K562 (cell line): Measurements from ENCODE around the gene CPVL. TPM values are rescaled to one million over a fixed set of nuclear protein-coding genes. Genes with fewer than 3 reads are reported as not detected.
A peak's percentile ranks its signal among the peaks of the same experiment; 100 is the strongest.

Source experiments
- ATAC-seq: fragments of 200-7000 bp; cut with Tn5 transposase; 3 replicates; pipeline ENCODE4 v1.9.1; 2020; ENCODE audit warnings: moderate library complexity
- BruUV-seq: library from RNA; stranded (reverse); fragments of 400-500 nt; replicated peaks from 2 replicates; lab custom pipeline; 2021; lab: Mats Ljungman, UMichigan
- CTCF ChIA-PET: fragments of 300-600 bp; formaldehyde crosslinking; extraction: SDS; loops from one replicate; lab custom pipeline; 2021; ENCODE audit warnings: low intra/inter-chr PET ratio; lab: Yijun Ruan, JAX
- POLR2A ChIA-PET: fragments of 300-600, 350-650 bp; sonication (Branson Sonifier 250); formaldehyde crosslinking; extraction: SDS; loops from one replicate; lab custom pipeline; 2021; ENCODE audit warnings: antibody characterized with exemption, inconsistent platforms; lab: Yijun Ruan, JAX
- DNase-seq, 4 experiments: peaks; one replicate each; pipeline versions ENCODE4 v3.0.0 to v3.0.0-alpha.2; 2011 to 2018; ENCODE audit warnings: low spot score in 3 of 4, mixed read lengths in 3 of 4; ENCODE audit errors: extremely low read depth in 1 of 4
- FAIRE-seq: peaks from 2 replicates; lab custom pipeline; 2011; peaks lifted over from hg19 to GRCh38; lab: Jason Lieb, UNC
- H2AFZ ChIP-seq: 2 replicates; pipeline ENCODE4 v1.6.0; 2011; ENCODE audit warnings: low read depth, low read length, control low read depth, inconsistent platforms
- H3K27ac ChIP-seq: fragments of 200-600 bp; 3 replicates; pipeline ENCODE4 v1.8.0; 2011; ENCODE audit warnings: low read depth, mild to moderate bottlenecking, control low read depth, inconsistent platforms, low read length, moderate library complexity, mixed read lengths; ENCODE audit errors: extremely low read depth
- H3K27me3 ChIP-seq, 2 experiments: fragments of 300-600 bp in 1 of 2; 2 replicates in 1 of 2; 3 replicates in 1 of 2; pipeline versions ENCODE4 v1.6.0 to v1.8.0; 2011; ENCODE audit warnings: inconsistent platforms in 2 of 2, low read length in 2 of 2, mild to moderate bottlenecking in 1 of 2, mixed read lengths in 1 of 2, moderate library complexity in 1 of 2; ENCODE audit not compliant: control insufficient read depth in 2 of 2, insufficient read depth in 2 of 2
- H3K36me3 ChIP-seq: fragments of 300-600 bp; 3 replicates; pipeline ENCODE4 v1.8.0; 2011; ENCODE audit warnings: mild to moderate bottlenecking, low read length, inconsistent platforms; ENCODE audit not compliant: control insufficient read depth, insufficient read depth
- H3K4me1 ChIP-seq, 2 experiments: fragments of 200-600 bp in 1 of 2; replicated peaks in 1 of 2; 2 replicates in 1 of 2; 3 replicates in 1 of 2; pipeline versions ENCODE4 v1.5.1 to v1.8.0; 2011; ENCODE audit warnings: inconsistent platforms in 2 of 2, low read length in 2 of 2, mild to moderate bottlenecking in 1 of 2, mixed read lengths in 1 of 2, moderate library complexity in 1 of 2; ENCODE audit not compliant: control insufficient read depth in 2 of 2, insufficient read depth in 2 of 2
- H3K4me2 ChIP-seq: 2 replicates; pipeline ENCODE4 v1.6.1; 2011; ENCODE audit warnings: low read length, control low read depth, inconsistent platforms, mixed read lengths; ENCODE audit not compliant: insufficient read depth
- H3K4me3 ChIP-seq: fragments of 200-600 bp; sonication (generic), shearing (Covaris generic); 2 replicates; pipeline ENCODE4 v1.5.1; 2016; ENCODE audit warnings: control low read depth, inconsistent platforms
- H3K79me2 ChIP-seq: fragments of 200-600 bp; 3 replicates; pipeline ENCODE4 v1.8.0; 2011; ENCODE audit warnings: low read length, inconsistent platforms; ENCODE audit not compliant: control insufficient read depth, insufficient read depth
- H3K9ac ChIP-seq, 2 experiments: 2 replicates each; pipeline versions ENCODE4 v1.6.0 to v1.6.1; 2011; ENCODE audit warnings: low read depth in 2 of 2, low read length in 2 of 2, control low read depth in 1 of 2, inconsistent platforms in 1 of 2, mild to moderate bottlenecking in 1 of 2, mixed read lengths in 1 of 2; ENCODE audit not compliant: insufficient read depth in 1 of 2
- H3K9me1 ChIP-seq: one replicate; pipeline ENCODE4 v1.6.0; 2011; ENCODE audit warnings: inconsistent platforms, mild to moderate bottlenecking, low read length, moderate library complexity; ENCODE audit not compliant: control insufficient read depth, insufficient read depth
- H3K9me3 ChIP-seq: replicated peaks from 2 replicates; pipeline ENCODE4 v1.5.1; 2011; ENCODE audit warnings: low read depth, low read length, inconsistent platforms; ENCODE audit not compliant: control insufficient read depth, insufficient read depth
- H4K20me1 ChIP-seq: replicated peaks from 2 replicates; pipeline ENCODE4 v1.6.1; 2011; ENCODE audit warnings: low read length, inconsistent platforms, mixed read lengths; ENCODE audit not compliant: control insufficient read depth, insufficient read depth
- CHD2 ChIP-seq: IDR thresholded peaks from 2 replicates; pipeline ENCODE4 v1.6.1; 2011; ENCODE audit warnings: low read depth, low read length
- DACH1 ChIP-seq: fragments of 450-650 bp; IDR thresholded peaks from 2 replicates; pipeline ENCODE4 v1.6.1; 2018; ENCODE audit not compliant: partially characterized antibody
- FIP1L1 ChIP-seq: fragments of 200-400 bp; formaldehyde crosslinking; IDR thresholded peaks from 2 replicates; pipeline ENCODE4 v1.6.1; 2018; ENCODE audit warnings: mild to moderate bottlenecking, low read depth, low read length; ENCODE audit not compliant: poor library complexity, severe bottlenecking
- LCOR ChIP-seq: sonication (generic); formaldehyde crosslinking; IDR thresholded peaks from 2 replicates; pipeline ENCODE4 v1.8.0; 2022; ENCODE audit warnings: mild to moderate bottlenecking, missing genetic modification reagents
- MAFG ChIP-seq: fragments of 450-650 bp; conservative IDR thresholded peaks from 2 replicates; pipeline ENCODE4 v1.6.1; 2016; ENCODE audit warnings: missing genetic modification characterization, missing compliant biosample characterization
- NCOA2 ChIP-seq, 2 experiments: fragments of 450-650 bp; IDR thresholded peaks; 2 replicates each; pipeline ENCODE4 v1.6.1; 2018; ENCODE audit warnings: mild to moderate bottlenecking in 2 of 2, moderate library complexity in 1 of 2; ENCODE audit not compliant: partially characterized antibody in 2 of 2
- NELFE ChIP-seq: IDR thresholded peaks from 2 replicates; pipeline ENCODE4 v1.6.1; 2011; ENCODE audit warnings: mild to moderate bottlenecking; ENCODE audit not compliant: insufficient read depth, insufficient read length
- RHOXF2B ChIP-seq: fragments of 250-450 bp; sonication (Bioruptor Pico); conservative IDR thresholded peaks from 2 replicates; pipeline ENCODE4 v1.5.1; 2021
- TARDBP ChIP-seq: fragments of 450-650 bp; IDR thresholded peaks from 2 replicates; pipeline ENCODE4 v1.6.1; 2016
- ZKSCAN8 ChIP-seq: fragments of 200-800 bp; sonication (Bioruptor generic); IDR thresholded peaks from 2 replicates; pipeline ENCODE4 v1.6.1; 2016; ENCODE audit warnings: missing genetic modification characterization, missing compliant biosample characterization
- ZNF12 ChIP-seq: sonication (generic); formaldehyde crosslinking; IDR thresholded peaks from 2 replicates; pipeline ENCODE4 v1.4.0; 2020; ENCODE audit warnings: mild to moderate bottlenecking, missing genetic modification reagents
- ZNF431 ChIP-seq: sonication (generic); formaldehyde crosslinking; IDR thresholded peaks from 2 replicates; pipeline ENCODE4 v1.8.0; 2022; ENCODE audit warnings: mild to moderate bottlenecking, missing genetic modification reagents
- WGBS: fragments of 100-300 bp; shearing (Covaris generic); methylation state at CpG from one replicate; pipeline ENCODE4 v1.1.6; 2016; ENCODE audit warnings: low coverage, mixed read lengths; ENCODE audit not compliant: insufficient coverage; ENCODE audit errors: missing lambda C conversion rate; 5-methylcytosine and 5-hydroxymethylcytosine counted together
- in situ Hi-C: fragments of 300-500 bp; cut with MboI; formaldehyde crosslinking; loops from 4 replicates; pipeline ENCODE4 v1.15.0; 2018; ENCODE audit warnings: inconsistent platforms, mixed read lengths
- intact Hi-C: fragments of 100-400 bp; cut with micrococcal nuclease; formaldehyde crosslinking; loops from 2 replicates; pipeline ENCODE4 v1.14.2; 2022
- polyA plus RNA-seq, 8 experiments: library from polyadenylated mRNA; depleted of rRNA in 4 of 8; stranded (reverse) in 5 of 8; unstranded in 3 of 8; fragments of >200 nt; fragmentation: Nextera tagmentation in 2 of 8; fragmentation: Illumina TruSeq in 1 of 8; extraction: Ambion mirVana in 2 of 8; extraction: Trizol in 1 of 8; gene quantifications; 2 replicates each; pipeline versions ENCODE4 v1.2.1 to v1.2.3, GENCODE V29; 2011 to 2014; ENCODE audit warnings: inconsistent platforms in 1 of 8, missing spikeins in 1 of 8
- total RNA-seq, 7 experiments: library from RNA; depleted of rRNA in 6 of 7; stranded (reverse); fragments of >200 nt in 6 of 7; fragmentation: Illumina TruSeq in 2 of 7; extraction: Trizol in 2 of 7; gene quantifications; 2 replicates each; pipeline versions ENCODE4 v1.2.1 to v1.2.3, GENCODE V29; 2011 to 2021; ENCODE audit warnings: low replicate concordance in 1 of 7
- TF ChIP-seq, protein P1 (sequence below): fragments of 250-450 bp; sonication (Bioruptor Pico); IDR thresholded peaks from 2 replicates; pipeline ENCODE4 v1.8.0; 2022; ENCODE audit warnings: inconsistent platforms
- TF ChIP-seq, protein P2 (sequence below): fragments of 250-450 bp; sonication (Bioruptor Pico); IDR thresholded peaks from 2 replicates; pipeline ENCODE4 v1.4.0; 2020; ENCODE audit warnings: mild to moderate bottlenecking, moderate library complexity
- TF ChIP-seq, protein P3 (sequence below), 2 experiments: fragments of 250-450 bp in 1 of 2; fragments of 450-650 bp in 1 of 2; sonication (Bioruptor Pico) in 1 of 2; IDR thresholded peaks; 2 replicates each; pipeline versions ENCODE4 v1.6.1 to v1.8.0; 2016 to 2021; ENCODE audit warnings: mild to moderate bottlenecking in 2 of 2, moderate library complexity in 2 of 2, missing compliant biosample characterization in 1 of 2, missing genetic modification characterization in 1 of 2
- TF ChIP-seq, protein P4 (sequence below): fragments of 200-400 bp; formaldehyde crosslinking; IDR thresholded peaks from 2 replicates; pipeline ENCODE4 v1.6.1; 2017; ENCODE audit warnings: mild to moderate bottlenecking, low read depth, low read length, moderate library complexity
- TF ChIP-seq, protein P5 (sequence below): sonication (generic); formaldehyde crosslinking; IDR thresholded peaks from 2 replicates; pipeline ENCODE4 v1.5.0; 2020; ENCODE audit warnings: missing genetic modification reagents

The CPVL gene
- total and polyA plus RNA-seq, 9 of the 15 experiments (the other 6 are each of a cell fraction or from before 2014, with no cell fraction given): 0.89 to 2.4 (median 1.5) TPM

DNA sequence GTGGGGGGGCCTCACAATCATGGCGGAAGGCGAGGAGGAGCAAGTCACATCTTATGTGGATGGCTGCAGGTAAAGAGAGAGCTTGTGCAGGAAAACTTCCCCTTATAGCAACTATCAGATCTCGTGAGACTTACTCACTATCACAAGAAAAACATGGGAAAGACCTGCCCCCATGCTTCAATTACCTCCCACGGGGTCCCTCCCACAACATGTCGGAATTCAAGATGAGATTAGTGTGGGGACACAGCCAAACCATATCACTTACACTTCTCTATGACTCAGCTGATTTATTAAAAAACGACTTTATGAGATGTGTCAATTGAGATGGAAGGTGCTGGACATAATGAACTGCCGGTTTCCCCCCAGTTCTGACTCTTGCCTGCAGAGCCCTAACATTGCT lies 24.4 kb upstream of the CPVL start:
- H4K20me1 ChIP-seq: no peaks in the 10 kb centered on the region
- no peak overlapping the region for H3K27ac ChIP-seq
- intact Hi-C loops (no loop called here), in situ Hi-C loops (no loop called here)
- H3K9ac ChIP-seq: no peak overlapping the region
- FAIRE-seq (no peak), DNase-seq (no peak), ATAC-seq (no peak)
- H3K4me1 ChIP-seq: no peaks in the 10 kb centered on the region
- H2AFZ ChIP-seq: no peak overlapping the region
- no peaks in the 10 kb centered on the region for H3K9me3 ChIP-seq
- no peak overlapping the region for H3K4me3 ChIP-seq
- H3K36me3 ChIP-seq: no peaks in the 10 kb centered on the region
- H3K79me2 ChIP-seq: no peaks in the 10 kb centered on the region
- WGBS: 9% methylated on average over 7 of the region's 7 CpGs
- POLR2A ChIA-PET: no interaction called here
- CTCF ChIA-PET: no interaction called here
- H3K4me2 ChIP-seq: no peak overlapping the region
- no TSS peak for BruUV-seq
- H3K27me3 ChIP-seq: no peaks in the 10 kb centered on the region
- no peaks in the 10 kb centered on the region for H3K9me1 ChIP-seq
- TF ChIP-seq CHD2 (0 out of 2 replicates have a peak, but pooled peaks have one; percentile 22), ZKSCAN8 (CRISPR knock-in tag) (no peak), NELFE (no peak), ZNF431 (CRISPR knock-in tag) (peak; percentile 32; the same call in 1 of the 2 replicates), MAFG (tag) (0 out of 2 replicates have a peak, but pooled peaks have one; percentile 12), LCOR (CRISPR knock-in tag) (no peak), FIP1L1 (no peak), DACH1 (no peak), TARDBP (no peak), ZNF12 (CRISPR knock-in tag) (no peak), RHOXF2B (no peak), NCOA2 (IDR thresholded peaks at IDR 0.05; ENCODE audit: partially characterized antibody in 2 of 2) (no peak)
- TF ChIP-seq, protein P1, sequence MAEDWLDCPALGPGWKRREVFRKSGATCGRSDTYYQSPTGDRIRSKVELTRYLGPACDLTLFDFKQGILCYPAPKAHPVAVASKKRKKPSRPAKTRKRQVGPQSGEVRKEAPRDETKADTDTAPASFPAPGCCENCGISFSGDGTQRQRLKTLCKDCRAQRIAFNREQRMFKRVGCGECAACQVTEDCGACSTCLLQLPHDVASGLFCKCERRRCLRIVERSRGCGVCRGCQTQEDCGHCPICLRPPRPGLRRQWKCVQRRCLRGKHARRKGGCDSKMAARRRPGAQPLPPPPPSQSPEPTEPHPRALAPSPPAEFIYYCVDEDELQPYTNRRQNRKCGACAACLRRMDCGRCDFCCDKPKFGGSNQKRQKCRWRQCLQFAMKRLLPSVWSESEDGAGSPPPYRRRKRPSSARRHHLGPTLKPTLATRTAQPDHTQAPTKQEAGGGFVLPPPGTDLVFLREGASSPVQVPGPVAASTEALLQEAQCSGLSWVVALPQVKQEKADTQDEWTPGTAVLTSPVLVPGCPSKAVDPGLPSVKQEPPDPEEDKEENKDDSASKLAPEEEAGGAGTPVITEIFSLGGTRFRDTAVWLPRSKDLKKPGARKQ (CRISPR knock-in tag): no peak
- TF ChIP-seq, protein P2, sequence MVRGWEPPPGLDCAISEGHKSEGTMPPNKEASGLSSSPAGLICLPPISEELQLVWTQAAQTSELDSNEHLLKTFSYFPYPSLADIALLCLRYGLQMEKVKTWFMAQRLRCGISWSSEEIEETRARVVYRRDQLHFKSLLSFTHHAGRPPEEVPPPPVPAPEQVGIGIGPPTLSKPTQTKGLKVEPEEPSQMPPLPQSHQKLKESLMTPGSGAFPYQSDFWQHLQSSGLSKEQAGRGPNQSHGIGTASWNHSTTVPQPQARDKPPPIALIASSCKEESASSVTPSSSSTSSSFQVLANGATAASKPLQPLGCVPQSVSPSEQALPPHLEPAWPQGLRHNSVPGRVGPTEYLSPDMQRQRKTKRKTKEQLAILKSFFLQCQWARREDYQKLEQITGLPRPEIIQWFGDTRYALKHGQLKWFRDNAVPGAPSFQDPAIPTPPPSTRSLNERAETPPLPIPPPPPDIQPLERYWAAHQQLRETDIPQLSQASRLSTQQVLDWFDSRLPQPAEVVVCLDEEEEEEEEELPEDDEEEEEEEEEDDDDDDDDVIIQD: no peak
- TF ChIP-seq, protein P3, sequence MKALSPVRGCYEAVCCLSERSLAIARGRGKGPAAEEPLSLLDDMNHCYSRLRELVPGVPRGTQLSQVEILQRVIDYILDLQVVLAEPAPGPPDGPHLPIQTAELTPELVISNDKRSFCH (CRISPR knock-in tag; IDR thresholded peaks at IDR 0.05): no peak
- TF ChIP-seq, protein P3 (tag; IDR thresholded peaks at IDR 0.05): no peak
- TF ChIP-seq, protein P4, sequence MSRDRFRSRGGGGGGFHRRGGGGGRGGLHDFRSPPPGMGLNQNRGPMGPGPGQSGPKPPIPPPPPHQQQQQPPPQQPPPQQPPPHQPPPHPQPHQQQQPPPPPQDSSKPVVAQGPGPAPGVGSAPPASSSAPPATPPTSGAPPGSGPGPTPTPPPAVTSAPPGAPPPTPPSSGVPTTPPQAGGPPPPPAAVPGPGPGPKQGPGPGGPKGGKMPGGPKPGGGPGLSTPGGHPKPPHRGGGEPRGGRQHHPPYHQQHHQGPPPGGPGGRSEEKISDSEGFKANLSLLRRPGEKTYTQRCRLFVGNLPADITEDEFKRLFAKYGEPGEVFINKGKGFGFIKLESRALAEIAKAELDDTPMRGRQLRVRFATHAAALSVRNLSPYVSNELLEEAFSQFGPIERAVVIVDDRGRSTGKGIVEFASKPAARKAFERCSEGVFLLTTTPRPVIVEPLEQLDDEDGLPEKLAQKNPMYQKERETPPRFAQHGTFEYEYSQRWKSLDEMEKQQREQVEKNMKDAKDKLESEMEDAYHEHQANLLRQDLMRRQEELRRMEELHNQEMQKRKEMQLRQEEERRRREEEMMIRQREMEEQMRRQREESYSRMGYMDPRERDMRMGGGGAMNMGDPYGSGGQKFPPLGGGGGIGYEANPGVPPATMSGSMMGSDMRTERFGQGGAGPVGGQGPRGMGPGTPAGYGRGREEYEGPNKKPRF: no peak
- TF ChIP-seq, protein P5, sequence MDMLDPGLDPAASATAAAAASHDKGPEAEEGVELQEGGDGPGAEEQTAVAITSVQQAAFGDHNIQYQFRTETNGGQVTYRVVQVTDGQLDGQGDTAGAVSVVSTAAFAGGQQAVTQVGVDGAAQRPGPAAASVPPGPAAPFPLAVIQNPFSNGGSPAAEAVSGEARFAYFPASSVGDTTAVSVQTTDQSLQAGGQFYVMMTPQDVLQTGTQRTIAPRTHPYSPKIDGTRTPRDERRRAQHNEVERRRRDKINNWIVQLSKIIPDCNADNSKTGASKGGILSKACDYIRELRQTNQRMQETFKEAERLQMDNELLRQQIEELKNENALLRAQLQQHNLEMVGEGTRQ (CRISPR knock-in tag): no peak
